ENCODE data around the gene ZNF469.
"Not testable (repeated sequence)": the region's sequence is repeated elsewhere in the genome, so short reads cannot be mapped to it uniquely, and the experiment has no call there.

Gene ZNF469

GRCh38 chr16:88359008-88359407, 23.8 kb upstream of the ZNF469 start:
- no peak for DNase-seq

- not testable (repeated sequence) for DNase-seq
These were observed 22.4 kb upstream of the ZNF469 start for GRCh38 chr16:88360401-88360800.

- DNase-seq, result no peak
These were observed 21.8 kb upstream of the ZNF469 start for GRCh38 chr16:88360999-88361398.

DNA sequence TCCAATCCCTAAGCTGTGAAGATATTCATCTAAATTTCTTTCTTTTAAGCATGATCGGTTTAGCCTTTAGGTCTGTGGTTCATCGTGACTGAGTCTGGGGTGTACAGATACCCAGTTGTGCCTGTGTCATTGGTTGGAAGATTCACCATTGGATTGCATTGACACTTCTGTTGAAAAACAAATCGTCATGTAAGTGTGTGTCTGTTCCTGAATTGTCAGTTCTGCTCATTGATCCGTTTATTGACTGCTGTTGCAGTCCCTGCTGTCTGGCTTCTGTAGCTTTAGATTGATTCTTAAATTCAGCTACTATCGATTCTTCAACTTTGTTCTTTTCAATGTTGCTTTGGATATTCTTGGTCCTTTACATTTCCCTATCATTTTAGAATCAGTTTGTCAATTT, 21.0 kb upstream of the ZNF469 start:
- DNase-seq, result no peak

DNA sequence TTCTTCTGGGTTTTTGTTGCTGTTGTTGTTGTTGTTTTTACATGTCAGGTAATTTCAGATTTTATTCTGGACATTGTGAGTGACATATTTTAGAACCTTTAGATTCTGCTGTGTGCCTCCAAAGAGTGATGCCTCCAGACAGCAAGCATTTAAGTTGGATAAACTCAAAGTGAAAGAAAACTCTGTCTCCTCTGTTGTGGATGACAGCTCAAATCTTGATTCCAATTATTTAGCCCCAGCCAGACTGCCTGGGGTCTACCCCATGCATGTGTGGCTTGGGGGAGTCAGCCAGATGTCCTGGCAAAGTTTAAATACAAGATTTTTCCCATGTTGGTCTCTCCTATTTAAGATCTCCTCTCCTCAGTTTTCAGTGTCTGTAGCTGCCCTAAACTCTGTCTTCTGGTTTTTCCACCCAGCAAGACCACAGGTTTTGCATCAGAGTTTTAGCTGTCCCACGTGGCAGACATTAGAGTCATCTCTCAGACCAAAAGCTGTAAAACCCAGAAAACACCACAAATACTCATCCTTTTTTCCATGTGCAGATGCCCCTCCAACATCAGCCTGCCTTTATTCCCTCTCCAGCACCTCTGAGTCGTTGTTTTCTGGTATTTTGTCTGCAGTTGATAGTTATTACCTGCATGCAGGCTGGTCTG, 19.4 kb upstream of the ZNF469 start:
- no peak for DNase-seq

DNA sequence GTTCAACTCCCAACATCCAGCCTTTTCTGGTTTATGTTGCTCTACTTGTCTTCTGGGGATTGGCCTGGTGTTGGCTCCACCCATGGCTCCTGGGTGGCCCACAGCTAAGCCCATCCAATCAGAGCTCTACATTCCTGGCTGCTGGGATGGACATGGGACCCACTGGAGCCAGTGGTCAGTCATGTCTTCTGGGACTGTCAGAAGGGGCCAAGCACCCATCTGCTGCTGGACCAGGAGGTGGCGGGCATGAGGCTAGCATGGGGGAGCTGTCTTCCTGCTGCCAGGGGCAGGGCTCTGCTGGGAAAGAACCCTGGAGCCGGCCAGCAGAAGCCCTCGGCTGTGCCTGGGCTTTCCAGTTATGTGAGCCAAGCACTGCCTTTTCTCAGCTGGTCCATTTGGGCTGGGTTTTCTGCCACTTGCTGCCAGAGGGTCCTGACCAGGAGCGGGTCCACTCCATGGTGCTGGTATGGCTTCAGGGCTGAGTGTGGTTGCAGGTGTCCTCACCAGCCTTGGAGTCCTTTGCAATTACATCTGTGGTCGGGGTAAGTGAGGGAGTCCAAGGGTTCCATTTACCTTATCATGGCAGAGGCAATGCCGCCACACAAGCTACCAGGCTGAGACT, 17.4 kb upstream of the ZNF469 start:
- DNase-seq, result no peak

GRCh38 chr16:88366032-88366703, 16.6 kb upstream of the ZNF469 start:
- no peak for DNase-seq

DNA sequence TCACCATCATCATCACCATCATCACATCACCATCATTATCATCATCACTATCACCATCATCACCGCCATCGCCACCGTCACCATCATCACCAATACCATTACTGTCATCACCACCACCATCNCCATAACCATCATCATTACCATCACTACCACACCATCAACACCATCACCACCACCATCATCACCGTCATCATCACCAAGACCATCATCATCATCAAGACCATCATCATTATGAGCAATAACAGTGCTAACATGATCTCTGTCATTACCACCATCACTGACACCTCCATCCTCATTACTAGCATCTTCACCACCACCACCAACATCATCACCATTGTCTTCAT, 16.1 kb upstream of the ZNF469 start:
- DNase-seq, result no peak

DNA sequence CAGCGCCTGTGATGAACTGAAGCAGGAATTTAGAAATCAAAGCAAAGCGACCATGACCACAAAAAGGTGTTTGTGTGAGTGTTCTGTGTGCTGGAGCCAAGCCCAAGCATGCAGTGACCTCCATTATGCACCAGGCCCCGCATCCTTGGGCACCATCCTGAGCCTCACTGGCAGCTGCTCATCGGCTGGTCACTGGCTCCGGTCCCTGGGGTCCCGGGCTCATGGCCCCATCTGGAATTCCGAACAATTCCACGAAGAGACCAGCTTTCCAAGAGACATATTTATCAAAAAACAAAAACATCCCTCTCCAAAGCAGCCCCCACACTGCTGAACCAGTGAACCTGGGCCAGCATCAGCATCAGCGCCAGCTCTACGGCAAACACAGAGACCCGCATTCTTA, 15.2 kb upstream of the ZNF469 start:
- no peak for DNase-seq

- DNase-seq, result no peak
These were observed 14.7 kb upstream of the ZNF469 start for GRCh38 chr16:88368036-88368435.

- no peak for DNase-seq
These were observed 13.8 kb upstream of the ZNF469 start for GRCh38 chr16:88368994-88369393.

- DNase-seq, result no peak
These were observed 13.2 kb upstream of the ZNF469 start for GRCh38 chr16:88369447-88370008.

DNA sequence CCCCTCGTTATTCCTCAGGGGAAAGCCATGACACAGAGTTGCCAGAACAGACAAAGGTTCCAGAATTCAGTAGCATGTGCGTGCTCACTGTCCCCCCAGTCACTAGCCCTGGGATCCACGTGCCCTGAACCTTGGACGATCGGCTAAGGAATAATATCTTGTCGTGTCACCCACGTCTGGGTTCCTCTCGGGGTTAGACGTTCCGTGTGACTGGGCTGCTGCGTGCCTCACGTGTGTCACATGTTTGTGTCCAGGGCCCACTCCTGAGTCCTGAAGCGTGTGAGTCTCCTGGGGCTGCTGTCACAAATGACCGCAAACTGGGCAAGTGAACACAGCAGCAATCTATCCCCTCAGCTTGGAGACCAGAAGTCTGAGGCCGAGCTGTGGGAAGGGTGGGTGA, 12.4 kb upstream of the ZNF469 start:
- no peak for DNase-seq

GRCh38 chr16:88372522-88372921, 10.2 kb upstream of the ZNF469 start:
- DNase-seq, result no peak

- DNase-seq, result no peak
These were observed 9.5 kb upstream of the ZNF469 start for GRCh38 chr16:88373211-88373610.

DNA sequence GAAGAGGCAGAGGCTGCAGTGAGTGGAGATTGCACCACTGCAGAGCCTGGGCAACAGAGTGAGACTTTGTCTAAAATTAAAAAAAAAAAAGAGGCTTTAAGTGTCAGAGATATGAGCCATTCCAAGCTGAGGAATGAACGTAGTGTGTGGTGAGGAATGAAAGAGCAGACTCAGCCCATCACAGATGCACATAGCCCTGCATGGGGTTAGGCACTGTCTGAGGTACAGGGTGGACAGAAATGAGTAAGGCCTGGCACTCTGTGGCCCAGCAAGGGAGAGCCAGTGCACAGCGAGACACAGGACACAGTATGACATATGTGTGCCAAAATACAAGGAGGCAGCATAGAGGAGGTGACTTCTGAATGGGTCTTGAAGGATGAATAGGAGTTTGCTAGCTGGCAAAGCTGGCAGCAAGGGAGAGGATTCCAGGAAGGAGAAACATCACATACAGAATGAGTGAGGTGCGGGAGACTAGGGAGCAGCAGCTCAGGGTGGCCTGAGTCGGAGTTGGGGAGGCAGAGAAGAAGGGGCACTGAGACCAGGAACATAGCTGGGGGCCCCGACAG, 8.7 kb upstream of the ZNF469 start:
- no peak for DNase-seq

DNA sequence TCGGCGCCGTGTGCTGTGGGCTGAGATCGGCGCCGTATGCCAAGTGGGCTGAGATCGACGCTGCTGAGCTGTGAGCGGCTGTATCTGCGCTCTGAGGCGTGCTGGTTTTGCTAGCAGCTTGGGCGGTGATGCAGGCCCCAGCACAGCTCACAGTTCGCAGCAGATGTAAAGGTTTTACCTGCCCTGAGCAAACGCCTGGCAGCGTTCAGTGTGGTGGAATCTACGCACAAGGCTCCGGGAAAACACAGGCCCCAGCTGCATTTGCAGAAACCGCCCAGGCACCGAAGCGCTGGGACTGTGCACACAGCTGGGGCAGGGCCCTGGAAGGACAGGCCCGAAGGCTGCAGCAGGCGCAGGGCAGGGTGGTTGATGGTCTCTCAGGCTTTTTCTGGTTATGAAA, 8.0 kb upstream of the ZNF469 start:
- DNase-seq, result no peak

GRCh38 chr16:88375236-88375975, 7.4 kb upstream of the ZNF469 start:
- DNase-seq, result no peak

- DNase-seq, result no peak
These were observed 6.5 kb upstream of the ZNF469 start for GRCh38 chr16:88375996-88376834.

- no peak for DNase-seq
These were observed 5.7 kb upstream of the ZNF469 start for GRCh38 chr16:88376835-88377726.

- DNase-seq, result no peak
These were observed 4.8 kb upstream of the ZNF469 start for GRCh38 chr16:88377961-88378360.
